Gastrocnemius medialis (tissue), 4 donors: Measurements from ENCODE around the gene FBXO38.

Experiments
- POLR2A ChIP-seq, 2 donors: fragments of 450-650 bp; IDR thresholded peaks; one replicate each; pipeline ENCODE4 v1.6.1; 2017; ENCODE audit warnings: antibody characterized with exemption in 2 of 2, mild to moderate bottlenecking in 2 of 2, moderate library complexity in 2 of 2
- TF ChIP-seq, protein P1 (sequence below), 5 experiments: fragments of 450-650 bp in 3 of 5; fragments of 200-600 bp in 2 of 5; sonication (generic) in 2 of 5; IDR thresholded peaks in 4 of 5; conservative IDR thresholded peaks in 1 of 5; 1 replicate in 4 of 5; 2 replicates in 1 of 5; pipeline ENCODE4 v1.5.1; 2016 to 2019; ENCODE audit warnings: antibody characterized with exemption in 5 of 5, mild to moderate bottlenecking in 3 of 5, moderate library complexity in 3 of 5

DNA sequence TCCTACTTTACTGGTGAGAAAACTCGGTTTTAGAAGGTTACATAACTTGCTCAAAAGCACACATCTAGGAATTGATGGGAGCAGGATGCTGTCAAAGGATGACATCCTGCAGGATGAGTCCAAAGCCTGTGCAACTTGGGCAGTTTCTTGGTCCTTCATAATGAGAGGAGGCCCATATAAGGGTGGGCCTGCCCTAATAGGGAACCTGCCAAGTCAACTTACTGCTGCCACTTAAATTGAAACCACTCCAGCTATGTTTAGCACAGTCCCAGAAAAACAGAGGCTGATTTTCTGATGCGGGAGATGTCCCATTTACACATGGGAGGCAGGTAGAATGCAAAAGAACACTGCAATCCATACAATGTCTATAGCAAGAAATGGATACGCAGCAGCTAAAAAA lies 61.8 kb downstream of the FBXO38 start:
- TF ChIP-seq, protein P1, sequence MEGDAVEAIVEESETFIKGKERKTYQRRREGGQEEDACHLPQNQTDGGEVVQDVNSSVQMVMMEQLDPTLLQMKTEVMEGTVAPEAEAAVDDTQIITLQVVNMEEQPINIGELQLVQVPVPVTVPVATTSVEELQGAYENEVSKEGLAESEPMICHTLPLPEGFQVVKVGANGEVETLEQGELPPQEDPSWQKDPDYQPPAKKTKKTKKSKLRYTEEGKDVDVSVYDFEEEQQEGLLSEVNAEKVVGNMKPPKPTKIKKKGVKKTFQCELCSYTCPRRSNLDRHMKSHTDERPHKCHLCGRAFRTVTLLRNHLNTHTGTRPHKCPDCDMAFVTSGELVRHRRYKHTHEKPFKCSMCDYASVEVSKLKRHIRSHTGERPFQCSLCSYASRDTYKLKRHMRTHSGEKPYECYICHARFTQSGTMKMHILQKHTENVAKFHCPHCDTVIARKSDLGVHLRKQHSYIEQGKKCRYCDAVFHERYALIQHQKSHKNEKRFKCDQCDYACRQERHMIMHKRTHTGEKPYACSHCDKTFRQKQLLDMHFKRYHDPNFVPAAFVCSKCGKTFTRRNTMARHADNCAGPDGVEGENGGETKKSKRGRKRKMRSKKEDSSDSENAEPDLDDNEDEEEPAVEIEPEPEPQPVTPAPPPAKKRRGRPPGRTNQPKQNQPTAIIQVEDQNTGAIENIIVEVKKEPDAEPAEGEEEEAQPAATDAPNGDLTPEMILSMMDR (IDR thresholded peaks at IDR 0.05 in 4 of 5, conservative IDR thresholded peaks at IDR 0.05 in 1 of 5), result no peak
- no peak for TF ChIP-seq POLR2A (IDR thresholded peaks at IDR 0.05)
